ENCODE data around the gene SLC27A4.

SLC27A4 gene

GRCh38 chr9:128361986-128362646, 21.8 kb downstream of the SLC27A4 start:
- DNase-seq (ENCODE audit: low read depth in 2 of 3, low spot score in 1 of 3) = peak; percentile 43 to 61 (median 56)

- no peak for DNase-seq (ENCODE audit: low read depth in 2 of 3, low spot score in 1 of 3)
Observed at GRCh38 chr9:128362774-128363173, 22.4 kb downstream of the SLC27A4 start.

GRCh38 chr9:128365525-128365924, 25.2 kb downstream of the SLC27A4 start:
- no peak for DNase-seq (ENCODE audit: low read depth in 2 of 3, low spot score in 1 of 3)

GRCh38 chr9:128369024-128369706, 28.8 kb downstream of the SLC27A4 start:
- no peak for DNase-seq (ENCODE audit: low read depth in 2 of 3, low spot score in 1 of 3)

GRCh38 chr9:128370367-128370751, 30.0 kb downstream of the SLC27A4 start:
- no peak for DNase-seq (ENCODE audit: low read depth in 2 of 3, low spot score in 1 of 3)

- DNase-seq (ENCODE audit: low read depth in 2 of 3, low spot score in 1 of 3) = peak; percentile 89 to 95 (median 91)
Observed at GRCh38 chr9:128370752-128371629, 30.7 kb downstream of the SLC27A4 start, which contains the start of gene URM1. Gene URM1, plus strand, starts transcription at chr9:128371374. Its CDS starts 7 bp downstream, at chr9:128371381.

GRCh38 chr9:128371630-128372117, 31.3 kb downstream of the SLC27A4 start:
- no peak for DNase-seq (ENCODE audit: low read depth in 2 of 3, low spot score in 1 of 3)

GRCh38 chr9:128372188-128372641, 31.9 kb downstream of the SLC27A4 start:
- no peak for DNase-seq (ENCODE audit: low read depth in 2 of 3, low spot score in 1 of 3)

GRCh38 chr9:128372784-128373183, 32.5 kb downstream of the SLC27A4 start:
- DNase-seq (ENCODE audit: low read depth in 2 of 3, low spot score in 1 of 3) = no peak

- DNase-seq (ENCODE audit: low read depth in 2 of 3, low spot score in 1 of 3) = no peak
Observed at GRCh38 chr9:128374221-128374675, 33.9 kb downstream of the SLC27A4 start.

GRCh38 chr9:128375865-128376264, 35.5 kb downstream of the SLC27A4 start:
- DNase-seq (ENCODE audit: low read depth in 2 of 3, low spot score in 1 of 3) = no peak

GRCh38 chr9:128382261-128382660, 41.9 kb downstream of the SLC27A4 start:
- DNase-seq (ENCODE audit: low read depth in 2 of 3, low spot score in 1 of 3) = no peak

- no peak for DNase-seq (ENCODE audit: low read depth in 2 of 3, low spot score in 1 of 3)
Observed at GRCh38 chr9:128383007-128383753, 42.9 kb downstream of the SLC27A4 start.

GRCh38 chr9:128383791-128384190, 43.5 kb downstream of the SLC27A4 start:
- no peak for DNase-seq (ENCODE audit: low read depth in 2 of 3, low spot score in 1 of 3)

- DNase-seq (ENCODE audit: low read depth in 2 of 3, low spot score in 1 of 3) = no peak
Observed at GRCh38 chr9:128384801-128385495, 44.6 kb downstream of the SLC27A4 start.

- DNase-seq (ENCODE audit: low read depth in 2 of 3, low spot score in 1 of 3) = no peak
Observed at GRCh38 chr9:128385496-128386460, 45.5 kb downstream of the SLC27A4 start.

- DNase-seq (ENCODE audit: low read depth in 2 of 3, low spot score in 1 of 3) = no peak
Observed at GRCh38 chr9:128388150-128388549, 47.8 kb downstream of the SLC27A4 start.

- no peak for DNase-seq (ENCODE audit: low read depth in 2 of 3, low spot score in 1 of 3)
Observed at GRCh38 chr9:128389395-128390149, 49.2 kb downstream of the SLC27A4 start.

Measured in stimulated activated CD4-positive, alpha-beta T cell treated with anti-CD3 and anti-CD28 coated beads, Interleukin-12 subunit alpha, Interleukin-12 subunit beta, amount 100 ng/mL, for 48 hours (primary cell).